T-cell (primary cell): ENCODE measurements around the gene MAP2. TPM values are rescaled to one million over a fixed set of nuclear protein-coding genes. Genes with fewer than 3 reads are reported as not detected.

Experiments used
- ATAC-seq, 4 experiments: fragments of 200-7000 bp in 3 of 4; fragments of 150-1000 bp in 1 of 4; cut with Tn5 transposase; replicated peaks in 1 of 4; 1 replicate in 3 of 4; 2 replicates in 1 of 4; pipeline ENCODE4 v1.10.0; 2021; ENCODE audit warnings: moderate library complexity in 3 of 4, mild to moderate bottlenecking in 2 of 4, moderate number of reproducible peaks in 1 of 4
- CTCF ChIA-PET, 2 donors: fragments of 300-600 bp; sonication (Branson Sonifier 250); formaldehyde crosslinking; loops; one replicate each; lab custom pipeline; 2022; ENCODE audit warnings: antibody characterized with exemption in 2 of 2; lab: Charles Lee
- POLR2A ChIA-PET, 2 donors: fragments of 300-600 bp; sonication (Branson Sonifier 250); formaldehyde crosslinking; loops; one replicate each; lab custom pipeline; 2022; ENCODE audit warnings: antibody characterized with exemption in 2 of 2; lab: Charles Lee
- DNase-seq, 35 experiments: peaks; one replicate each; pipeline versions ENCODE4 v3.0.0 to v3.0.0-alpha.2; 2013 to 2023
- H3K27ac ChIP-seq: one replicate; pipeline ENCODE4 v1.5.1; 2013; ENCODE audit warnings: low read length
- H3K27me3 ChIP-seq, 2 experiments: replicated peaks in 1 of 2; 1 replicate in 1 of 2; 2 replicates in 1 of 2; pipeline versions ENCODE4 v1.6.1 to v1.7.0; 2013; ENCODE audit warnings: low read length in 1 of 2, mixed read lengths in 1 of 2; ENCODE audit not compliant: control insufficient read depth in 2 of 2, insufficient read depth in 2 of 2; ENCODE audit errors: extremely low read depth in 1 of 2
- H3K36me3 ChIP-seq, 2 donors: 1 replicate in 1 of 2; 2 replicates in 1 of 2; pipeline versions ENCODE4 v1.6.1 to v1.7.0; 2013; ENCODE audit warnings: low read length in 1 of 2; ENCODE audit not compliant: control insufficient read depth in 2 of 2, insufficient read depth in 1 of 2; ENCODE audit errors: extremely low read depth in 1 of 2
- H3K4me1 ChIP-seq, 2 experiments: 1 replicate in 1 of 2; 2 replicates in 1 of 2; pipeline versions ENCODE4 v1.6.1 to v1.7.0; 2013; ENCODE audit warnings: low read length in 2 of 2, mixed read lengths in 1 of 2; ENCODE audit not compliant: insufficient read depth in 2 of 2, control insufficient read depth in 1 of 2; ENCODE audit errors: extremely low read depth in 1 of 2
- H3K4me3 ChIP-seq, 2 donors: 1 replicate in 1 of 2; 2 replicates in 1 of 2; pipeline versions ENCODE4 v1.5.1 to v1.7.0; 2013; ENCODE audit warnings: mild to moderate bottlenecking in 2 of 2, low read length in 1 of 2, moderate library complexity in 1 of 2; ENCODE audit not compliant: control insufficient read depth in 1 of 2; ENCODE audit errors: extremely low read depth in 1 of 2
- H3K9me3 ChIP-seq: 2 replicates; pipeline ENCODE4 v1.7.0; 2013
- H3K27ac Mint-ChIP-seq, 2 donors: one replicate each; pipeline ENCODE4 v1.8.0; 2020 to 2021; ENCODE audit warnings: mild to moderate bottlenecking in 2 of 2, mixed read lengths in 2 of 2
- H3K27me3 Mint-ChIP-seq, 2 donors: one replicate each; pipeline ENCODE4 v1.8.0; 2021 to 2022; ENCODE audit warnings: mixed read lengths in 2 of 2
- H3K36me3 Mint-ChIP-seq: one replicate; pipeline ENCODE4 v1.8.0; 2021; ENCODE audit warnings: mixed read lengths
- H3K4me1 Mint-ChIP-seq, 3 donors: one replicate each; pipeline ENCODE4 v1.8.0; 2020 to 2022; ENCODE audit warnings: mixed read lengths in 3 of 3, mild to moderate bottlenecking in 1 of 3
- H3K4me3 Mint-ChIP-seq, 3 donors: one replicate each; pipeline ENCODE4 v1.8.0; 2020 to 2022; ENCODE audit warnings: mild to moderate bottlenecking in 3 of 3, mixed read lengths in 3 of 3, moderate library complexity in 3 of 3
- H3K9me3 Mint-ChIP-seq, 3 donors: one replicate each; pipeline ENCODE4 v1.8.0; 2020 to 2022; ENCODE audit warnings: mixed read lengths in 3 of 3
- WGBS: methylation state at CpG from one replicate; pipeline ENCODE4 v1.1.5; 2013; ENCODE audit warnings: missing lambda C conversion rate; ENCODE audit not compliant: insufficient coverage; 5-methylcytosine and 5-hydroxymethylcytosine counted together
- total RNA-seq, 35 experiments: library from RNA in 6 of 35; stranded (reverse) in 6 of 35; fragments of 120-200 nt in 1 of 35; gene quantifications; one replicate each; pipeline versions ENCODE4 v1.2.1 to v1.2.4 and lab custom pipeline; 2013 to 2026

MAP2 gene
- total RNA-seq, 5 donors from 2014 or later (not counting 1 experiment from before 2014, with no cell fraction given), result 0.35 to 0.86 (median 0.46) TPM

DNA sequence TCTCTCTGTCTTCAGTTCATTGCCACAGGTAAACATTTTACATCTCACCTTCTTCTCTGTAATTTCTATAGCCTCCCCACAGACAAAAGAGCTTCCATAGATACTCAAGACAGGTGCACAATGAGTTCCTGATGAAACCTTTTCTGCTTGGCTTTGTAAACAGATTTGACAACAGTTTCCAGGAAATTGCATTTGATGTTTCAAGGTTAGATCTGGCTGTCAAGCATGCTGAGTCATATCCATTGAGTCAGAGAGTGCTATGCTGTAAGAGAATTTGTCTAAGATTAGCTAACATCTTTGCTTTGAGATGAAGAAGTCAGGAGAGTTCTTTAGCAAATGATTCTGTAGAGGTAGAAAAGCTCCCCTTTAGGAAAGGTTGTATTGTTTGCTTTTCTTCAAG, 40.6 kb upstream of the MAP2 start:
- no peaks in the 10 kb centered on the region for H3K27me3 ChIP-seq
- H3K9me3 ChIP-seq, result no peaks in the 10 kb centered on the region
- Mint-ChIP-seq H3K36me3 (no peaks in the 10 kb centered on the region), H3K27me3 (no peaks in the 10 kb centered on the region), H3K27ac (no peak overlapping the region), H3K4me3 (no peak overlapping the region), H3K9me3 (peaks cover 0 to 4% (median 0%) of the 10 kb centered on the region in 3 donors), H3K4me1 (no peaks in the 10 kb centered on the region)
- H3K4me3 ChIP-seq, result no peak overlapping the region
- CTCF ChIA-PET, result no interaction called here
- DNase-seq (no peak), ATAC-seq (no peak)
- POLR2A ChIA-PET, result interaction anchor here in 1 of 2 donors (0.7 kb wide), 1 partner anchor 42 kb away, joined by 3 read pairs; no protein-coding TSS in a partner anchor
- no peaks in the 10 kb centered on the region for H3K36me3 ChIP-seq
- H3K4me1 ChIP-seq, result no peaks in the 10 kb centered on the region
- no peak overlapping the region for H3K27ac ChIP-seq

DNA sequence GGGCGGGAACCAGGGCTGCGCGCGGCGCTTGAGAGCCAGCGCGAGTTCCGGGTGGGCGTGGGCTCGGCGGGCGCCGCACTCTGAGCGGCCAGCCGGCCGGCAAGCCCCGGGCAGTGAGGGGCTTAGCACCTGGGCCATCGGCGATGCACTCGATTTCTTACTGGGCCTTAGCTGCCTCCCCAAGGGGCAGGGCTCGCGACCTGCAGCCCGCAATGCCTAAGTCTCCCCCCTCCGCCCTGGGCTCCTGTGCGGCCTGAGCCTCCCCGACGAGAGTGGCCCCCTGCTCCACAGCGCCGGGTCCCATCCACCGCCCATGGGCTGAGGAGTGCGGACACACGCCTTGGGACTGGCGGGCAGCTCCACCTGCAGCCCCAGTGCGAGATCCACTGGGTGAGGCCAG, 36.5 kb upstream of the MAP2 start:
- Mint-ChIP-seq H3K36me3 (no peaks in the 10 kb centered on the region), H3K4me1 (no peaks in the 10 kb centered on the region), H3K4me3 (no peak overlapping the region), H3K27ac (no peak overlapping the region), H3K27me3 (no peaks in the 10 kb centered on the region), H3K9me3 (peaks cover 0 to 4% (median 0%) of the 10 kb centered on the region in 3 donors)
- H3K27me3 ChIP-seq, result peaks cover 0 to 2% of the 10 kb centered on the region in 2 experiments
- H3K36me3 ChIP-seq, result no peaks in the 10 kb centered on the region
- no peak overlapping the region for H3K27ac ChIP-seq
- H3K4me1 ChIP-seq, result no peaks in the 10 kb centered on the region
- H3K4me3 ChIP-seq, result no peak overlapping the region
- ATAC-seq (no peak), DNase-seq (no peak)
- ChIA-PET POLR2A (no interaction called here), CTCF (no interaction called here)
- H3K9me3 ChIP-seq, result no peaks in the 10 kb centered on the region
- 95% methylated on average over 30 of the region's 34 CpGs for WGBS

DNA sequence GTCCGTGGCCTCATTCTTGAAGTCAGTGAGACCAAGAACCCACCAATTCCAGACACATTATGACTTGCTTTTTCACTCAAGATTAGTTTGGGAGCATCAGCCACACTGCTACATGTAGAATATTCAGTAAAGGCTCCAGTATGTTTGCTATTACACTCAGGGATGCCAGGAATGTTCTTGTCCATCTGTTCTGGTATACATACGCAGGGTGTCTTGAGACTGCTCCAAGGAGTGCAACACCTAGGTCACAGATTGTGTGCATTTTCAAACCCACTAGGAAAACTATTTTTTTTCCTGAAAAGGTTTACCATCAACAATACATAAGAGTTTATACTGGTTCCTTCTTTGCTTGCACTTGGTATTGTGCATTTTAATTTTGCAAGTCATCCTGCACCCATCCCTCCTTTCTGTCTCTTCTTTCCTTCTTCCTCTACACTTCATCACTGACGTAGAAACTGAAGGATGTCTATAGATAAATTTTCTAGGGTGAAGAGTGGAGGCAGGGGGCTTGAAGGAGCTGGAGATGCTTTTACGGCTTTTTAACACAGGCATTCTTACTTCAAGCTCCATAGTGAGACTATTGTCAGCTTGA, 35.3 kb upstream of the MAP2 start:
- Mint-ChIP-seq H3K4me1 (no peaks in the 10 kb centered on the region), H3K27ac (no peak overlapping the region), H3K4me3 (no peak overlapping the region), H3K36me3 (no peaks in the 10 kb centered on the region), H3K27me3 (no peaks in the 10 kb centered on the region), H3K9me3 (peaks cover 0 to 4% (median 0%) of the 10 kb centered on the region in 3 donors)
- no peaks in the 10 kb centered on the region for H3K4me1 ChIP-seq
- POLR2A ChIA-PET, result no interaction called here
- no peak overlapping the region for H3K27ac ChIP-seq
- CTCF ChIA-PET, result no interaction called here
- H3K9me3 ChIP-seq, result no peaks in the 10 kb centered on the region
- no CpG with 5 or more reads among the region's 4 CpGs for WGBS
- H3K4me3 ChIP-seq, result no peak overlapping the region
- DNase-seq (no peak), ATAC-seq (no peak)
- peaks cover 0 to 2% of the 10 kb centered on the region in 2 experiments for H3K27me3 ChIP-seq
- no peaks in the 10 kb centered on the region for H3K36me3 ChIP-seq

DNA sequence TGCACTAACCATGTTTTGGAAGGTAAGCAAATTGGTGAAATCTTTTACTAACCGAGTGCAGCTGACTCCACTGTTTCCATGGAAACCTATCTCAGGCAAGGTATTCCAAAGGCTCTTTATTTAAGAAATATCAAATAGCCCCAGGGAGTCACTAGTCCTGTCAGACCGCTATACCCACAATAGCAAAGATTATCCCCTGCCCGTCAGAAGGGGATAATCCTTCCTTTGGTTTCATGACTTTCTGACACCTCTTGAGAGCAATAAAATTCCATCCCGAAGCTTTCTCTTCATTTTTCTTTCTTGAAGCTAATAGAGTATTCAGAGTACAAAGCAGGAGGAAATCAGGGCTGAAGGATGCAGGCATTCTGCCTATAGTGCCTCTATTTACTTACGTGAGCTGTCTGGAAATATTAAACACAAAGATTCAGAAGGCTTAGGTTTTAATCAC, 34.7 kb upstream of the MAP2 start:
- ATAC-seq (no peak), DNase-seq (no peak)
- ChIA-PET POLR2A (interaction anchor here in 1 of 2 donors (0.6 kb wide), 1 partner anchor 164 kb away, joined by 3 read pairs; no protein-coding TSS in a partner anchor), CTCF (no interaction called here)
- Mint-ChIP-seq H3K4me1 (no peaks in the 10 kb centered on the region), H3K9me3 (peaks cover 0 to 4% (median 0%) of the 10 kb centered on the region in 3 donors), H3K27me3 (no peaks in the 10 kb centered on the region), H3K27ac (no peak overlapping the region), H3K4me3 (no peak overlapping the region), H3K36me3 (no peaks in the 10 kb centered on the region)
- H3K9me3 ChIP-seq, result no peaks in the 10 kb centered on the region
- H3K4me3 ChIP-seq, result no peak overlapping the region
- no peaks in the 10 kb centered on the region for H3K4me1 ChIP-seq
- no peak overlapping the region for H3K27ac ChIP-seq
- peaks cover 0 to 2% of the 10 kb centered on the region in 2 experiments for H3K27me3 ChIP-seq
- H3K36me3 ChIP-seq, result no peaks in the 10 kb centered on the region
- no CpG with 5 or more reads among the region's 5 CpGs for WGBS

DNA sequence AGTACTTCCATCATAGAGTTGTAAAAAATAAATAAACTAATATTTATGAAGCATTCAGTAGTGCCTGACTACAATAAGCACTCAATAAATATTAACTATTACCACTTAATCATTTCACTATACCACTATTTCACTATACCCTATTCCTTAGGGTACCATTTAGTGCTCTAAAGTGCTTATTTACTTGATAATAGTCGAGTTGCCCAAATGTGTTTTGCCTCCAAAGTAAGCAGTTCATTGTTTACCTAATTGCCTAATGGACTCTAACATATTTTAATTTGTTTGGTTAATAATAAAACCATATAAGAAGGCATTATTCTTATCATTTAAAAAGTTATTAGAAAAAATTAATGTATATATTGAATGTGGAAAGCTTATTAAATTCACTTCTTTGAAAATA, 33.0 kb upstream of the MAP2 start:
- H3K36me3 Mint-ChIP-seq, result no peaks in the 10 kb centered on the region
- POLR2A ChIA-PET, result no interaction called here
- H3K36me3 ChIP-seq, result no peaks in the 10 kb centered on the region
- no peaks in the 10 kb centered on the region for H3K9me3 ChIP-seq
- no peak overlapping the region for H3K4me3 Mint-ChIP-seq
- no peak for DNase-seq
- no peaks in the 10 kb centered on the region for H3K4me1 Mint-ChIP-seq
- WGBS, result no CpG with 5 or more reads among the region's 1 CpG
- no peak for ATAC-seq
- H3K9me3 Mint-ChIP-seq, result peaks cover 0 to 2% (median 0%) of the 10 kb centered on the region in 3 donors
- CTCF ChIA-PET, result no interaction called here
- H3K4me1 ChIP-seq, result no peaks in the 10 kb centered on the region
- H3K27ac Mint-ChIP-seq, result no peak overlapping the region
- no peak overlapping the region for H3K4me3 ChIP-seq
- peaks cover 0 to 2% of the 10 kb centered on the region in 2 experiments for H3K27me3 ChIP-seq
- H3K27ac ChIP-seq, result no peak overlapping the region
- H3K27me3 Mint-ChIP-seq, result no peaks in the 10 kb centered on the region

DNA sequence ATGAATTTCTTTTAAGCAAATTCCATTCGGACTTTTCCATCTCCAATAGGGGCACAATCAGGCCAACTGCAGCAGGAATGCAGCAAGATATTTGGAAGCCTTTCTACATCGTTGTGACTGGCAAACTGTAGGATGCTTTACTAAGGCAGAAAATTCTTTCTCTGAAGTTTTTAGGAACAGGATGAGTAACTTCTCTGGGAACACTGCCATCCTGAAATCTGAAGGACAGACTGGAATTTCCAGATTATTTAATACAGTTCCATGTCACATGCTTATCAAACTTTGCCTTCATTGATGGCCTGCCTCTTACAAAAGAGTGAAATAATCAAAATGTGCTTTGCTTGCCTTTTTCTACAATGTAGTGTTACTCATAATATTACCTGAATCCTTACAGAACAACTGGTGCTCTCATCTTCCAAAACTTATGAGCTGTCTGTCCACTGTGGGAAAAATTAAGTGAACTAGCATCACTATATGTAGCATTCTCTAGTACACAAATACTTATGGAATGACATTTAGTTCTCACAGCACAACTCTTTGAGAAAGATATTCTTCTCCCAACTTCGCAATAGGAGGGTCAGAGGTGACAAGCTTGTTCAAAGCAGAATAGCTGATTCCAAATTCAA, 32.0 kb upstream of the MAP2 start:
- Mint-ChIP-seq H3K4me1 (no peaks in the 10 kb centered on the region), H3K9me3 (no peaks in the 10 kb centered on the region), H3K27ac (no peak overlapping the region), H3K36me3 (no peaks in the 10 kb centered on the region), H3K27me3 (no peaks in the 10 kb centered on the region), H3K4me3 (no peak overlapping the region)
- no peak overlapping the region for H3K4me3 ChIP-seq
- H3K27ac ChIP-seq, result no peak overlapping the region
- ChIA-PET POLR2A (no interaction called here), CTCF (no interaction called here)
- H3K9me3 ChIP-seq, result no peaks in the 10 kb centered on the region
- DNase-seq, result no peak
- WGBS, result no CpG with 5 or more reads among the region's 3 CpGs
- H3K36me3 ChIP-seq, result no peaks in the 10 kb centered on the region
- no peaks in the 10 kb centered on the region for H3K4me1 ChIP-seq
- peaks cover 0 to 2% of the 10 kb centered on the region in 2 experiments for H3K27me3 ChIP-seq
- ATAC-seq, result no peak
